ENCODE results near the gene CCL20. TPM values are rescaled to one million over a fixed set of nuclear protein-coding genes. Genes with fewer than 3 reads are reported as not detected.

CCL20 gene
- total RNA-seq, 2 experiments from 2014 or later = 1.5 to 2.2 TPM

DNA sequence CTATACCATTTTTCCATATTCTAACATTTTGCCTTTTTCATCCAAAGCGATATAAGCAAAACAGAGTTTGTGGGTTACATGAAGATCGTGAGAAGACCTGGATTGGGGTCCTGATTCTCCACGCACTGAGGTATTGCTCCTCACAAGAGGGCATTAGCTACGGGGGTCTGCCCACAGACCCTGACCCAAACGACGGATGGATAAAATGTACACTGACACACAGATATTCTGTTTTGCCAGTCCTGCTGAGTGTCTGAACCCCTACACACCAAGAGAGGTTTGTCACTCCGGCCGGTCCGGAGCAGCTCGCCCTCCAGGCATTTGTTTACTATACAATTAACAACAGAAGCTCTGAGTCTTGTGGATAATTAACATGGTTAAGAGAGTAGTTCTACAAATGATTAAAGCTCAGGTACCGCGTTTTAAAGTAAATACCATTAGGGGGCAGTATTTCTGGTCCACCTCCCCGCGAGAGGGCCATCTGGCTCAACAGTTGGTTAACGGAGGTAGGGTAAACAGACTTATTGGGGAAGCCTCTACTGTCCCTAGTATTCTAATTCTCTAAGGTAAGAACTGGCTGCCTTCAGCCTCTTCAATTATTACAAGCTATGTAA is 39.5 kb upstream of the CCL20 start:
- no peaks in the 10 kb centered on the region for H3K27me3 ChIP-seq (ENCODE audit: control insufficient read depth in 1 of 2, insufficient read depth in 2 of 2, low read length in 2 of 2)
- POLR2A ChIA-PET = no interaction called here
- no peaks in the 10 kb centered on the region for H3K4me1 ChIP-seq (ENCODE audit: insufficient read depth, low read length)
- intact Hi-C loops (cut with DNase I, micrococcal nuclease) = loop anchor here in 1 of 2 experiments (5.0 kb wide), 1 partner anchor 88 kb away; no protein-coding TSS in a partner anchor
- ATAC-seq (ENCODE audit: poor library complexity) (no peak), DNase-seq (peak in 3 of 14 experiments; percentile 13 to 46 (median 32))
- Mint-ChIP-seq H3K27me3 (peaks cover 4% of the 10 kb centered on the region), H3K9me3 (no peaks in the 10 kb centered on the region), H3K36me3 (ENCODE audit: low read depth) (no peaks in the 10 kb centered on the region), H3K4me3 (no peak overlapping the region), H3K4me1 (ENCODE audit: low read depth) (no peaks in the 10 kb centered on the region), H3K27ac (no peak overlapping the region)
- H3K4me3 ChIP-seq (ENCODE audit: low read length) = no peak overlapping the region
- no peaks in the 10 kb centered on the region for H3K36me3 ChIP-seq (ENCODE audit: insufficient read depth, low read length)
- H3K27ac ChIP-seq (ENCODE audit: low read depth in 1 of 2, low read length in 2 of 2) = no peak overlapping the region
- TF ChIP-seq, protein P1, sequence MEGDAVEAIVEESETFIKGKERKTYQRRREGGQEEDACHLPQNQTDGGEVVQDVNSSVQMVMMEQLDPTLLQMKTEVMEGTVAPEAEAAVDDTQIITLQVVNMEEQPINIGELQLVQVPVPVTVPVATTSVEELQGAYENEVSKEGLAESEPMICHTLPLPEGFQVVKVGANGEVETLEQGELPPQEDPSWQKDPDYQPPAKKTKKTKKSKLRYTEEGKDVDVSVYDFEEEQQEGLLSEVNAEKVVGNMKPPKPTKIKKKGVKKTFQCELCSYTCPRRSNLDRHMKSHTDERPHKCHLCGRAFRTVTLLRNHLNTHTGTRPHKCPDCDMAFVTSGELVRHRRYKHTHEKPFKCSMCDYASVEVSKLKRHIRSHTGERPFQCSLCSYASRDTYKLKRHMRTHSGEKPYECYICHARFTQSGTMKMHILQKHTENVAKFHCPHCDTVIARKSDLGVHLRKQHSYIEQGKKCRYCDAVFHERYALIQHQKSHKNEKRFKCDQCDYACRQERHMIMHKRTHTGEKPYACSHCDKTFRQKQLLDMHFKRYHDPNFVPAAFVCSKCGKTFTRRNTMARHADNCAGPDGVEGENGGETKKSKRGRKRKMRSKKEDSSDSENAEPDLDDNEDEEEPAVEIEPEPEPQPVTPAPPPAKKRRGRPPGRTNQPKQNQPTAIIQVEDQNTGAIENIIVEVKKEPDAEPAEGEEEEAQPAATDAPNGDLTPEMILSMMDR (IDR thresholded peaks at IDR 0.05) = no peak
- H3K9me3 ChIP-seq (ENCODE audit: control insufficient read depth in 1 of 2, insufficient read depth in 1 of 2, low read length in 2 of 2) = no peaks in the 10 kb centered on the region
- CTCF ChIA-PET = interaction anchor here (1.2 kb wide), 2 partner anchors 11 to 97 kb away, joined by 3 to 4 read pairs; partner anchors contain the start of gene DAW1

DNA sequence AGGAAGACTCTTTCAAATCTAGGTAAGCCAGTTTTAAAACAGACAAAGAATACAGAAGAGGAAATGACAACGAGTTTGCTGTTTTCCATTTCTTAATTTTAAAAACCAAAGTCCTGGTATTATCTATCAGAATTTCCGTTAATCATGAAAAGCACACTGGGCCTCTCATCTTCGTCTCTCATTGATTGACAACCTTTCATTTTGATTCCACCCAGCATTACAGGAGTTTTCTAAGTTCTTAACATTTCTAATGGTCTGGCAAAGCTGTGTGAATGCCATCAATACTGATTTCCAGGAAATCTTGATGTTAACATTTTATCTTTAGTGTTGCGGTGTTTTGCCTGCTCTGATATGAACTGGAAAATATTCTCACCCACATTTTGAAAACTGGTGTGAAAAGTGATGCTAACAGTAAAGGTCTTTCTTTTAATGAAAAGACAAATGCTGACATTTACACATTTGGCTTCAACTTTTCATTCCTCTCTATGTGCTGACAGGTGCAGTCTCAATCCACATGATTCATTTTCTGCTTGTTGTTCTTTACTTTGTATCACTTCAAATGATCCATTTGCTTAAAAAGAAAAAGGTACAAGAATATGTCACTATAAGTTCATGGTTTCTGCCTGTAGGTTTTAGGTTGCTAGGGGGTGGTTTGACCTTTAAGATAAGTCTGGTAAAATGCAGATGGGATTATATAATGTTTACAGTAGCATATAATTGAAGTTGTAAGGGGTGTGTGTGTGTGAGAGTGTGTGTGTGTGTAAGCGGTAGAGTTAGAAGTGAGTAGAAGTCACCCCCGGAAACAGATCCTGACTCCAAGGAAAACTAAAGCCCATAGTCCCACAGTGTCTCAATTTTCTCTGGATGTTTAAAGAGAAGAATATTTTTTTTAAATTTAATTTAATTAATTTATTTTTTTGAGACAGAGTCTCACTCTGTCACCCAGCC is 38.5 kb upstream of the CCL20 start:
- H3K9me3 ChIP-seq (ENCODE audit: control insufficient read depth in 1 of 2, insufficient read depth in 1 of 2, low read length in 2 of 2) = no peaks in the 10 kb centered on the region
- Mint-ChIP-seq H3K9me3 (no peaks in the 10 kb centered on the region), H3K4me3 (no peak overlapping the region), H3K4me1 (ENCODE audit: low read depth) (no peaks in the 10 kb centered on the region), H3K27me3 (peaks cover 4% of the 10 kb centered on the region), H3K27ac (no peak overlapping the region), H3K36me3 (ENCODE audit: low read depth) (no peaks in the 10 kb centered on the region)
- H3K27ac ChIP-seq (ENCODE audit: low read depth in 1 of 2, low read length in 2 of 2) = no peak overlapping the region
- ChIA-PET POLR2A (no interaction called here), CTCF (interaction anchor here (1.2 kb wide), 1 partner anchor 96 kb away, joined by 4 read pairs; the partner anchor contains the start of gene DAW1)
- no peak overlapping the region for H3K4me3 ChIP-seq (ENCODE audit: low read length)
- DNase-seq = no peak
- H3K4me1 ChIP-seq (ENCODE audit: insufficient read depth, low read length) = no peaks in the 10 kb centered on the region
- H3K27me3 ChIP-seq (ENCODE audit: control insufficient read depth in 1 of 2, insufficient read depth in 2 of 2, low read length in 2 of 2) = no peaks in the 10 kb centered on the region
- intact Hi-C loops (cut with DNase I, micrococcal nuclease) = loop anchor here in 1 of 2 experiments (5.0 kb wide), 1 partner anchor 87 kb away; no protein-coding TSS in a partner anchor
- ATAC-seq (ENCODE audit: poor library complexity) = no peak
- no peaks in the 10 kb centered on the region for H3K36me3 ChIP-seq (ENCODE audit: insufficient read depth, low read length)
- TF ChIP-seq, protein P1 (IDR thresholded peaks at IDR 0.05) = no peak

DNA sequence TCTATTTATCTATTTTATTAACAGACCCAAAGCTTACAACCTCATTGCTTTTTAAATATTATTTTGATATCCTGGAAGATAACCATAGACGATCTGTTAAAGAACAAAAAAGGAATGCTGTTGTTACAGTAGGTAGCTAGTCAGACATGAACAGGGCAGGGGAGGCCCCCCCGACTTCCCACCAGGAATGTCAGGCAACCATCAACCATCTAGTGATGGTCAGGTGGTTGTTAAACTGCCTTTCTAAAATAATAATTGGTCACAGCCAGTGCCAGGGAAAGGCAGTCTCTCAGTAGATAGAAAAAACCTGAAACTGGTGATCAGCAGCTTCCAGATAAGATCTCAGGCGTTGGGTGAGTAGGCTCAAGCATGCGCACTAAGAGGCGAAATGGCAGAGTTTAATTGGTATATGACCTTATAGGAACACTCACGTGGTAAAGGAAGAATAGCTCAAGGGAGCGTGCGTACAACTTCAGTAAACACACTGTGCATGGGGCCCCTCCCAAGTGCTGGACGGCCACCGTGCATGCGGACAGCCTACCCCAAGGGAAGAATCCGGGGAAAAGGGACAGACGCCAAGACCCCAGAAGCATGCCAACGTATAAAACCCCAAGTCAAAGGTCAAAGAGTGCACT is 32.5 kb upstream of the CCL20 start:
- CTCF ChIA-PET = no interaction called here
- H3K27ac Mint-ChIP-seq = no peak overlapping the region
- POLR2A ChIA-PET = no interaction called here

More for the DNA sequence above, 32.5 kb upstream of the CCL20 start:
- H3K9me3 ChIP-seq (ENCODE audit: control insufficient read depth in 1 of 2, insufficient read depth in 1 of 2, low read length in 2 of 2) = no peaks in the 10 kb centered on the region
- no peak overlapping the region for H3K4me3 ChIP-seq (ENCODE audit: low read length)
- H3K4me3 Mint-ChIP-seq = no peak overlapping the region
- no peaks in the 10 kb centered on the region for H3K36me3 ChIP-seq (ENCODE audit: insufficient read depth, low read length)
- no peak for ATAC-seq (ENCODE audit: poor library complexity)
- no peaks in the 10 kb centered on the region for H3K27me3 ChIP-seq (ENCODE audit: control insufficient read depth in 1 of 2, insufficient read depth in 2 of 2, low read length in 2 of 2)
- DNase-seq = peak in 2 of 14 experiments; percentile 5 to 23
- peaks cover 4% of the 10 kb centered on the region for H3K27me3 Mint-ChIP-seq
- peaks cover 2% of the 10 kb centered on the region for H3K4me1 ChIP-seq (ENCODE audit: insufficient read depth, low read length)
- H3K36me3 Mint-ChIP-seq (ENCODE audit: low read depth) = no peaks in the 10 kb centered on the region
- intact Hi-C loops (cut with DNase I, micrococcal nuclease) = no loop called here
- no peaks in the 10 kb centered on the region for H3K9me3 Mint-ChIP-seq
- peaks cover 10% of the 10 kb centered on the region for H3K4me1 Mint-ChIP-seq (ENCODE audit: low read depth)
- H3K27ac ChIP-seq (ENCODE audit: low read depth in 1 of 2, low read length in 2 of 2) = no peak overlapping the region
- TF ChIP-seq, protein P1 (IDR thresholded peaks at IDR 0.05) = no peak
